ENCODE measurements around the gene TSHZ1.

GRCh38 chr18:75204732-75205513 is 5.7 kb upstream of the TSHZ1 start:
- TF ChIP-seq, protein P1, sequence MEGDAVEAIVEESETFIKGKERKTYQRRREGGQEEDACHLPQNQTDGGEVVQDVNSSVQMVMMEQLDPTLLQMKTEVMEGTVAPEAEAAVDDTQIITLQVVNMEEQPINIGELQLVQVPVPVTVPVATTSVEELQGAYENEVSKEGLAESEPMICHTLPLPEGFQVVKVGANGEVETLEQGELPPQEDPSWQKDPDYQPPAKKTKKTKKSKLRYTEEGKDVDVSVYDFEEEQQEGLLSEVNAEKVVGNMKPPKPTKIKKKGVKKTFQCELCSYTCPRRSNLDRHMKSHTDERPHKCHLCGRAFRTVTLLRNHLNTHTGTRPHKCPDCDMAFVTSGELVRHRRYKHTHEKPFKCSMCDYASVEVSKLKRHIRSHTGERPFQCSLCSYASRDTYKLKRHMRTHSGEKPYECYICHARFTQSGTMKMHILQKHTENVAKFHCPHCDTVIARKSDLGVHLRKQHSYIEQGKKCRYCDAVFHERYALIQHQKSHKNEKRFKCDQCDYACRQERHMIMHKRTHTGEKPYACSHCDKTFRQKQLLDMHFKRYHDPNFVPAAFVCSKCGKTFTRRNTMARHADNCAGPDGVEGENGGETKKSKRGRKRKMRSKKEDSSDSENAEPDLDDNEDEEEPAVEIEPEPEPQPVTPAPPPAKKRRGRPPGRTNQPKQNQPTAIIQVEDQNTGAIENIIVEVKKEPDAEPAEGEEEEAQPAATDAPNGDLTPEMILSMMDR (IDR thresholded peaks at IDR 0.05; ENCODE audit: low read depth, low read length, missing input control): no peak
- TF ChIP-seq, protein P2, sequence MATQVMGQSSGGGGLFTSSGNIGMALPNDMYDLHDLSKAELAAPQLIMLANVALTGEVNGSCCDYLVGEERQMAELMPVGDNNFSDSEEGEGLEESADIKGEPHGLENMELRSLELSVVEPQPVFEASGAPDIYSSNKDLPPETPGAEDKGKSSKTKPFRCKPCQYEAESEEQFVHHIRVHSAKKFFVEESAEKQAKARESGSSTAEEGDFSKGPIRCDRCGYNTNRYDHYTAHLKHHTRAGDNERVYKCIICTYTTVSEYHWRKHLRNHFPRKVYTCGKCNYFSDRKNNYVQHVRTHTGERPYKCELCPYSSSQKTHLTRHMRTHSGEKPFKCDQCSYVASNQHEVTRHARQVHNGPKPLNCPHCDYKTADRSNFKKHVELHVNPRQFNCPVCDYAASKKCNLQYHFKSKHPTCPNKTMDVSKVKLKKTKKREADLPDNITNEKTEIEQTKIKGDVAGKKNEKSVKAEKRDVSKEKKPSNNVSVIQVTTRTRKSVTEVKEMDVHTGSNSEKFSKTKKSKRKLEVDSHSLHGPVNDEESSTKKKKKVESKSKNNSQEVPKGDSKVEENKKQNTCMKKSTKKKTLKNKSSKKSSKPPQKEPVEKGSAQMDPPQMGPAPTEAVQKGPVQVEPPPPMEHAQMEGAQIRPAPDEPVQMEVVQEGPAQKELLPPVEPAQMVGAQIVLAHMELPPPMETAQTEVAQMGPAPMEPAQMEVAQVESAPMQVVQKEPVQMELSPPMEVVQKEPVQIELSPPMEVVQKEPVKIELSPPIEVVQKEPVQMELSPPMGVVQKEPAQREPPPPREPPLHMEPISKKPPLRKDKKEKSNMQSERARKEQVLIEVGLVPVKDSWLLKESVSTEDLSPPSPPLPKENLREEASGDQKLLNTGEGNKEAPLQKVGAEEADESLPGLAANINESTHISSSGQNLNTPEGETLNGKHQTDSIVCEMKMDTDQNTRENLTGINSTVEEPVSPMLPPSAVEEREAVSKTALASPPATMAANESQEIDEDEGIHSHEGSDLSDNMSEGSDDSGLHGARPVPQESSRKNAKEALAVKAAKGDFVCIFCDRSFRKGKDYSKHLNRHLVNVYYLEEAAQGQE (IDR thresholded peaks at IDR 0.05): no peak
- TF ChIP-seq TAF1 (conservative IDR thresholded peaks at IDR 0.05): no peak
